Measurements from ENCODE around the gene GRM2.
"Not testable (repeated sequence)": the region's sequence is repeated elsewhere in the genome, so short reads cannot be mapped to it uniquely, and the experiment has no call there.

GRM2 gene

GRCh38 chr3:51729042-51729633 is 22.3 kb downstream of the GRM2 start:
- DNase-seq: no peak

- no peak for DNase-seq
Observed at GRCh38 chr3:51733859-51734571, 27.1 kb downstream of the GRM2 start.

DNA sequence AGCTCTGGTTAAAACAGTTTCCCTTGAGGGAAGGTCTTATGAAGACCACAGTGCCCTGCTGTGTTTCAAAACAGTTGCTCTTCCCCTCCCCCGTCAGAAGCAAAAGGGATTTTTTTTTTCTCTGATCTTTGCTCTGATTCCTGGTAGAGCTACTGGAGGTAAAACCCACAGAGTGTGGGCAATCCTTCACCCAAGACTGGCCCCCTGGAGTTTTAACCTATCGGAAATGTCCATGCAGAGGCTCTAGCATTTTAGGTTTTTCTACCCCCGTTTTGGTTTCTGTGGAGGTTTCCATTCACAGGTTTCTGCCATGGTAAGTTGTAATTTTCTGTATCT is 27.7 kb downstream of the GRM2 start:
- DNase-seq: no peak

GRCh38 chr3:51735039-51735438 is 28.2 kb downstream of the GRM2 start:
- no peak for DNase-seq

DNA sequence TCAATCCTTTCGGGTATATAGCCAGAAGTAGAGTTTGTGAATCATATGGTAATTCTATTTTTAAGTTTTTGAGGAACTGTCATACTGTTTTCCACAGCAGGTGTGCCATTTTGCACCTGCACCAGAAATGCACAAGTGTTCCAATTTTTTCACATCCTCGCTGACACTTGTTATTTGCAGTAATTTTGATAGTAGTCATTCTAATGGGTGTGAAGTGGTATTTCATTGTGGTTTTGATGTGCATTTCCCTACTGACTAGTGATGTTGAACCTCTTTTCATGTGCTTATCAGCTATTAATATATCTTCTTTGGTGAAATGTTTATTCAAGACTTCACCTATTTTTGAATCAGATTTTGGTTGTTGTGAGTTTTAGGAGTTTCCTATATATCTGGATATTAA is 29.1 kb downstream of the GRM2 start:
- DNase-seq: no peak

- DNase-seq: no peak
Observed at GRCh38 chr3:51739110-51739509, 32.2 kb downstream of the GRM2 start.

- DNase-seq: not testable (repeated sequence)
Observed at GRCh38 chr3:51742320-51742719, 35.5 kb downstream of the GRM2 start.

DNA sequence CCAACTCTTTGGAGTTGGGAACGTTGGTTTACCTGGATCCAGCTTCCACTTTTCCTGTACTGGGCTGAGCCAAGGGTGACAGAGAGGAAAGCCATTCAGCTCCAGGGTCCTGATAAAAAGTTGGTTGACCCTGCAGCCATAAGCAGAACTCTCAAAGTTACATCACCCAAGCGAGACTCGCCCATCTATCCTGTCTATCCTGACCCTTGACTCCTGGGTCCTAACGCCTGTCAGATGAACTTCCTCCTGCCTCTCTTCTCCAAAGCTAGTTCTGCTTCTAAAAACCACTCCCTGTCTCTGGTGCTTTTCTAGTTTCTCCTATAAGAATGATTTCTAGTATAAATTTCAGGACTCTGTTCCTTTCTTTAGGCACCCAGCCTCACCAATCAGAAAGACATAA is 36.1 kb downstream of the GRM2 start:
- DNase-seq: not testable (repeated sequence)

DNA sequence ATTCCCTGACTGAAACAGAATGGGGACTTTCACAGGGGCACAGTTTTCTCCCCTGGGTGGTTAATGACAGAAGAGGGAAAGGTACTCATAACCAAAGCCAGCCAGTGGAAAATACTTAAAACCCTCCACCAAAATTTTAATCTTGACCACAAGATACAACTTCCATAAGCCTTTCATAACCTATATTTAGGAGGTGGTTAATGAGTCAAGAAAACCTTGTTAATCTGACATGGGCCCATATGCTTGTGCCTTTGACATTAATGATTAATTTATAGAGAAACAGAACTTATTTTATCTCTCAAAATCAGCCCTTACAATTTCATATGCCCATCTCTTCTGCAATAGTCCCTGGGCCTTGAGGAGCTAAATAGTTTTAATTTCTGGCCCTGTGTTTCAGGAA is 41.0 kb downstream of the GRM2 start:
- no peak for DNase-seq

GRCh38 chr3:51748327-51748726 is 41.5 kb downstream of the GRM2 start:
- DNase-seq: no peak

DNA sequence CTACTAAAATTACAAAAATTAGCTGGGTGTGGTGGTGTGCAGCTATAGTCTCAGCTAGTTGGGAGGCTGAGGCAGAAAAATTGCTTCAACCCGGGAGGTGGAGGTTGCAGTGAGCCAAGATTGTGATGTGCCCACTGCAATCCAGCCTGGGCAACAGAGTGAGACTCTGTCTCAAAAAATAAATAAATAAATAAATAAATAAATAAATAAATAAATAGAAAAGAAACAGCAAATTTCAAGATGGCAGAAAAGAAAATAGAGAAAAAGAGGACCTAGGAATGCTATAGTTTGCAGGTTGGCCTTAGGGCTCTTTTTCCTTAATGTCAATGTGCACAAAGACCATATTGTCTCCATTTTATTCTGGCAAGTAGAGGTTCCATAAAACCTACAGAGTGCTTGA is 44.0 kb downstream of the GRM2 start:
- DNase-seq: no peak

DNA sequence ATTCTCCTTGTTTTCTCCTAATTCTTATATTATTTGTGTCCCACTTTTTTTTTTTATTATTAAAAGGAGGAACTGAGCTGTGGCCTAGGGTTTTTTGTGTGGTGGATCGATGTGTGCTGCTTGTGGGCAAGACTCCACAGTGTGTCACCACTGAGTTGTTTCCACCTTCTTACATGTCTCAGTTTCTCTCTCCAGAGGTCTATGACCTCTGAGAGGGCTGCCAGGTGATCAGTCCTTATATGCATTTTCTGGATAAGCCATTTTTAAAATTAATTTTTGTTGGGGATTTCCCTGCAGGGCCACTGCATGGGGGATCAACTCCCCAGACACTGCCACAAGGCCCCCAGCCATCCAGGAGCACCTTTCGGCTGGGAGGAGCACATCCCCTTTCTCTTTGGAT is 44.4 kb downstream of the GRM2 start:
- DNase-seq: no peak

GRCh38 chr3:51753763-51754750 is 47.2 kb downstream of the GRM2 start:
- DNase-seq: not testable (repeated sequence)

DNA sequence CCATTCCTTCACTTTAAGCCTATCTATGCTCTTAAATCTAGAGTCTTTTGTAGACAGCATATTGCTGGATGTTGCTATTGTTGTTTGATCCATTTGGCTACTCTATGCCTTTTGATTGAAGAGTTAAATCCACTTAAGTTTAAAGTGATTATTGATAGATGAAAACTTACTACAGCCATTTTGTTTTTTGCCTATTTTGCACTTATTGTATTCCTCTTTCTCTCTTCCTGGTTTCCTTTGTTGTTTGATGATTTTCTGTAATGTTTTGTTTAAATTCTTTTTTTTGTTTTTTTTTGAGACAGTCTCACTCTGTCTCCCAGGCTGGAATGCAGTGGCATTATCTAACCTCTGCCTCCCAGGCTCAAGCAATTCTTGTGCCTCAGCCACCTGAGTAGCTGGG is 52.3 kb downstream of the GRM2 start:
- DNase-seq: no peak

Measured in activated CD8-positive, alpha-beta memory T cell treated with anti-CD3 and anti-CD28 coated beads, Interleukin-2, amount 50 U/mL, for 4 hours (primary cell).